ENCODE results near the gene TET2.
A peak's percentile ranks its signal among the peaks of the same experiment; 100 is the strongest.

DNA sequence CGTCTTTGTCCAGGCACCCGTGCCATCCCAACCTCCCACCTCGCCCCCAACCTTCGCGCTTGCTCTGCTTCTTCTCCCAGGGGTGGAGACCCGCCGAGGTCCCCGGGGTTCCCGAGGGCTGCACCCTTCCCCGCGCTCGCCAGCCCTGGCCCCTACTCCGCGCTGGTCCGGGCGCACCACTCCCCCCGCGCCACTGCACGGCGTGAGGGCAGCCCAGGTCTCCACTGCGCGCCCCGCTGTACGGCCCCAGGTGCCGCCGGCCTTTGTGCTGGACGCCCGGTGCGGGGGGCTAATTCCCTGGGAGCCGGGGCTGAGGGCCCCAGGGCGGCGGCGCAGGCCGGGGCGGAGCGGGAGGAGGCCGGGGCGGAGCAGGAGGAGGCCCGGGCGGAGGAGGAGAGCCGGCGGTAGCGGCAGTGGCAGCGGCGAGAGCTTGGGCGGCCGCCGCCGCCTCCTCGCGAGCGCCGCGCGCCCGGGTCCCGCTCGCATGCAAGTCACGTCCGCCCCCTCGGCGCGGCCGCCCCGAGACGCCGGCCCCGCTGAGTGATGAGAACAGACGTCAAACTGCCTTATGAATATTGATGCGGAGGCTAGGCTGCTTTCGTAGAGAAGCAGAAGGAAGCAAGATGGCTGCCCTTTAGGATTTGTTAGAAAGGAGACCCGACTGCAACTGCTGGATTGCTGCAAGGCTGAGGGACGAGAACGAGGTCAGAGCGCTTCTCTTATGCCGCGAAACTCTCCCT, at the start of gene TET2:
- TF ChIP-seq, protein P1, sequence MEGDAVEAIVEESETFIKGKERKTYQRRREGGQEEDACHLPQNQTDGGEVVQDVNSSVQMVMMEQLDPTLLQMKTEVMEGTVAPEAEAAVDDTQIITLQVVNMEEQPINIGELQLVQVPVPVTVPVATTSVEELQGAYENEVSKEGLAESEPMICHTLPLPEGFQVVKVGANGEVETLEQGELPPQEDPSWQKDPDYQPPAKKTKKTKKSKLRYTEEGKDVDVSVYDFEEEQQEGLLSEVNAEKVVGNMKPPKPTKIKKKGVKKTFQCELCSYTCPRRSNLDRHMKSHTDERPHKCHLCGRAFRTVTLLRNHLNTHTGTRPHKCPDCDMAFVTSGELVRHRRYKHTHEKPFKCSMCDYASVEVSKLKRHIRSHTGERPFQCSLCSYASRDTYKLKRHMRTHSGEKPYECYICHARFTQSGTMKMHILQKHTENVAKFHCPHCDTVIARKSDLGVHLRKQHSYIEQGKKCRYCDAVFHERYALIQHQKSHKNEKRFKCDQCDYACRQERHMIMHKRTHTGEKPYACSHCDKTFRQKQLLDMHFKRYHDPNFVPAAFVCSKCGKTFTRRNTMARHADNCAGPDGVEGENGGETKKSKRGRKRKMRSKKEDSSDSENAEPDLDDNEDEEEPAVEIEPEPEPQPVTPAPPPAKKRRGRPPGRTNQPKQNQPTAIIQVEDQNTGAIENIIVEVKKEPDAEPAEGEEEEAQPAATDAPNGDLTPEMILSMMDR (IDR thresholded peaks at IDR 0.05) = peak in 2 of 6 experiments; percentile 6 to 10
- TF ChIP-seq POLR2A (IDR thresholded peaks at IDR 0.05) = peak in 1 of 2 donors; percentile 86
